Stimulated activated CD4-positive, alpha-beta T cell treated with anti-CD3 and anti-CD28 coated beads, Interleukin-2, amount 100 ng/mL, for 4 hours (primary cell): ENCODE measurements around the gene PPP1R2B.

Experiments
- DNase-seq: peaks from one replicate; pipeline ENCODE4 v3.0.0-alpha.2; 2020; ENCODE audit warnings: low read depth

PPP1R2B gene

DNA sequence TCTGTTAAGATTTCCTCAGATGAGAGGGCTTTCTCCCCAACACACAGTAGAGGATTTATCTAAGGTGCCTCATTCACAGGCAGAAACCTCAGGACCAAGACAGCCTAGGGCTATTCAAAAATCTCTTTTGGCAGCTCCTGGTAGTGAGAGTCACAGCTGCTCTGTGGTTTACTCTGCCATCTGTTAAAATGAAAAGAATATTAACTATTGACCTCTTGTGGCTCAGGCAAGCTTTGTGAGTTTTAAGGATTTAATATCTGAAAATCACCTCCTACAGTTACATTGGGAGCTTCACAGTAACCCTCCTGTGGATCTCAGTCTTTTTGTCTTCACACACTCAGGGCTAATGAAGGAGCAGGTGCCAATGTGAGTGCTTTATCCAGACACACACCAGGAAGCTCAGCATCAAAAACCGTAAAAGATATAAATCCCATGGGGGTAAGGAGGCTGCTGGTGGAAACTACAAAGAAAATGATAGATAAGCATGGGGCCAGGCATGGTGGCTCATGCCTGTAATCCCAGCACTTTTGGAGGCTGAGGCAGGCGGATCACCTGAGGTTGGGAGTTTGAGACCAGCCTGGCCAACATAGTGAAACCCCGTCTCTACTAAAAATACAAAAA, 29.7 kb downstream of the PPP1R2B start:
- no peak for DNase-seq

DNA sequence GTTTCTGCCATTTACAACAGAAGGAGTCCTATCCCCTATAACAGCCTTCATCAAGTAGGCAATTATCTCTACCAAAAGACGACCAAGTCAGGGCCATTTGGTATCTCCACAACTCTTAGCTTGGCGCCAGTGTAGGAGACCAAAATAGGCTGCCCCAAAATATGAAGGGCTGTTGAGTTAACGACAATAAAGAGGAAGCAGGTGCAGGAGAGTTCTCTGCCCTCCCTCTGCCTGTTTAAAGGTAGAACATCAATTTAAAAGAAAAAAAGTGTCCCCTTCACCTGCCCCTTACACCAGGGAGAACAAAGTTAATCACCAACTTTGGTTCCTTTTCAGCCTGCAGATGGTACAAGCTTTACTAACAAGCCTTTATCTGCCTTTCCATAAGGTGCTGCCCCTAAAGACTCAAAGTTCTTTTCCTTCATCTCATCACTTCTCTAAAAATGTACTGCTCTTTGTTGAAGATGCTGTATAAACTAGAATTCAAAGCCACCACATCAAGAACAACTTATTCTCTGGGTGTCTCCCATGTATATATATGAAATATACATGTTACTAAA, 33.3 kb downstream of the PPP1R2B start:
- no peak for DNase-seq

DNA sequence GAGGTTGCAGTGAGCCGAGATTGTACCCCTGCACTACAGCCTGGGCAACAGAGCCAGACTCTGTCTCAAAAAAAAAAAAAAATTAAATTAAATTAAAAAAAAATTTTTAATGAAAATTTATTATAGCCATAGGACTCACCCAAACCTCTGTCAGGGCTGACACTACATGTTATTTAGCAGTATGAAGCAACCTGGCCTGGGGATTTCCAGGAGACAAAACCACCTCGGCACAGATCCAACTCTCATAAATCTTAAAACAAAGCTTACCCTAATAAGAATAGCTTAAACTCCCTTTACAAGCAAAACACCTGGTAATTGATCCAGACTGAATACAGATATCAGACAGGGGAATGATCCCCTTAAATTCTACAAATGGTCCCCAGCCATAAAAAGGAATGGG, 38.4 kb downstream of the PPP1R2B start:
- DNase-seq: no peak

DNA sequence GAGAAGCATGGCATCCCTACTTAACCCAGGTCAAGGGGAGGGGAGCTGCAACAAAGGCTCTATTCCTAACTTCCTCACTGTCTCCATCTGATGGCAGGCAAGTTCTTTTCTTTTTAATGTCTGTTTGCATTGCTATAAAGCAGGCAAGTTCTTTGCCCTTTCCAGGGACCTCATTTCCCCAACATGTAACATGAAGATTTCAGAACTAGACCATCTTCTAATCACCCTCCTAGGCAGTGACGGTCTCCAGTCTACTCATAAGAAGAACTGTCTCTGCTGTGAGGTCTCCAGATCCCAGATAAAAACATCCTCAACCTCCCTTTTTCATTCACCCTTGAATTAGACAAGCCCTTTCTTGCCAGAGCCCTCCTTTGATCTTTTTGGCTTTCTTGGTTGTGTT, 42.1 kb downstream of the PPP1R2B start:
- no peak for DNase-seq

DNA sequence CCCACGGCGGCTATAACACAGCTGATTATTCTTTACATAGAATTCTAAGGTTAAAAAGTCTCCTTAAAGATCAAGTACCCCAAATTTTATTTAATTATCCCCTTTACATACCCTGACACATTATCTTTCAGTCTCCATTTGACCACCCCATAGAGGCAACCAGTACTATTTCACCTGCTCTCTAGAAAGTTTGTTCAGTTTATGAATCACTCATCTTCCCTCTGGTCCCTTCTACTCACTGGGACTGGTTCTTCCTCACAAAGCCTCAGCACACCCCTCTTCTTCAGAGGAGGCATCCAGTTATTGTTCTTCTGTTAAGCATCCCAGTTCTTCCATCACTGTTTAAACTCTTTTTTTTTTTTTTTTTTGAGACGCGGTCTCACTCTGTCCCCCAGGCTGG, 42.8 kb downstream of the PPP1R2B start:
- no peak for DNase-seq

DNA sequence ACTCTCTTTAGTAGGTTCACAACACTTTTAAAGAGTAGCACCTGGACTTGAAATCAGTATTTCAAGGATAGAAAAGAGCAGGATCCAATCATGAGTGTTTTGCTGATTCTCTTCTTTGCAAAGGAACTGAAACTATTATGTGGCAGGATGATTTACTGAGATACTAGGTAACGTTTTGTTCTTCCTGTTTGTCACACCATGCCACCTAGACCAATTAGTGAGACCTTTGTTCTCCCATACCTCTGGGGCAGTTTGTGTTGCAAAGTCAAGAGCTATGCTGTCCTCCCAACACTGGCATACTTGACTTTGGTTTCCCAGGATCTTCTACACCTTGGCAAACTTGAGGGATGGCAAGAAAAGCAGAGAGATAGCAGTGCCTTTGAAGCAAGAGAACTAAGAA, 43.4 kb downstream of the PPP1R2B start:
- no peak for DNase-seq

DNA sequence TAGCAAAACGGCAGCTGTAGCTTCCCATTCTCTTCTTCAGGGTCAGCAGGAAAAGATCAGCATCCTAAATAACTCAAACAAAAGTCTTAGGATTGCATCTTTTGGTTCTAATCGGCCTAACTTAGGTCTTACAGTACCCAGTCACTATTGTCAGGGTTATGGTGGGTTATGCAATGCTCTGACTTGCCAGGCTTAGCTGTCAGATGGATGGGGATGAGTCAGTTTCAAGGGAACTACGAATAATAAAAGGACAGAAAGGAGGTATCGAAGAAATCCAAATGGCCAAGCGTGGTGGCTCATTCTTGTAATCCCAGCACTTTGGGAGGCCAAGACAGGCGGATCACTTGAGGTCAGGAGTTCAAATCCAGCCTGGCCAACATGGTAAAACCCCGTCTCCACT, 46.5 kb downstream of the PPP1R2B start:
- no peak for DNase-seq
